NCI-H128 (cell line): ENCODE results near the gene PROSER3.
A peak's percentile ranks its signal among the peaks of the same experiment; 100 is the strongest.

ENCODE experiments used
- DNase-seq: peaks from one replicate; lab custom pipeline; 2025; ENCODE audit not compliant: unreplicated experiment; lab: John Stamatoyannopoulos, UW

The PROSER3 gene

GRCh38 chr19:35775298-35776101 lies 17.5 kb downstream of the PROSER3 start, which contains the start of gene ARHGAP33:
Gene ARHGAP33 (plus strand): TSS chr19:35775564. CDS start chr19:35775659, 95 bp downstream.
- DNase-seq: peak; percentile 99

GRCh38 chr19:35776102-35776788 lies 18.3 kb downstream of the PROSER3 start:
- DNase-seq: no peak

GRCh38 chr19:35777086-35777841 lies 19.3 kb downstream of the PROSER3 start:
- DNase-seq: no peak

GRCh38 chr19:35777961-35778360 lies 20.0 kb downstream of the PROSER3 start:
- DNase-seq: no peak

GRCh38 chr19:35779033-35779432 lies 21.1 kb downstream of the PROSER3 start:
- no peak for DNase-seq

GRCh38 chr19:35780058-35780457 lies 22.1 kb downstream of the PROSER3 start:
- DNase-seq: no peak

- no peak for DNase-seq
Measured at GRCh38 chr19:35780717-35781116, 22.7 kb downstream of the PROSER3 start.

- no peak for DNase-seq
Measured at GRCh38 chr19:35781650-35782049, 23.7 kb downstream of the PROSER3 start.

- DNase-seq: no peak
Measured at GRCh38 chr19:35782589-35782988, 24.6 kb downstream of the PROSER3 start.

GRCh38 chr19:35783469-35784434 lies 25.8 kb downstream of the PROSER3 start:
- no peak for DNase-seq

- no peak for DNase-seq
Measured at GRCh38 chr19:35784503-35785338, 26.7 kb downstream of the PROSER3 start.

GRCh38 chr19:35785339-35785627 lies 27.3 kb downstream of the PROSER3 start:
- DNase-seq: no peak

- no peak for DNase-seq
Measured at GRCh38 chr19:35786299-35787160, 28.6 kb downstream of the PROSER3 start.

- no peak for DNase-seq
Measured at GRCh38 chr19:35787227-35787799, 29.3 kb downstream of the PROSER3 start.

- no peak for DNase-seq
Measured at GRCh38 chr19:35788205-35788960, 30.4 kb downstream of the PROSER3 start.

GRCh38 chr19:35789195-35789977 lies 31.4 kb downstream of the PROSER3 start:
- no peak for DNase-seq
